NB4 (cell line): ENCODE data around the gene MOB3C.

Experiments
- DNase-seq: peaks from one replicate; pipeline ENCODE4 v3.0.0; 2010; ENCODE audit warnings: low read depth
- H3K4me3 ChIP-seq: one replicate; pipeline ENCODE4 v1.5.1; 2011; ENCODE audit warnings: mild to moderate bottlenecking, low read depth, low read length, moderate library complexity
- CTCF ChIP-seq: IDR thresholded peaks from one replicate; pipeline ENCODE4 v1.5.1; 2012; ENCODE audit warnings: low read depth, low read length
- MAX ChIP-seq: IDR thresholded peaks from 2 replicates; pipeline ENCODE4 v1.6.1; 2011; ENCODE audit warnings: low read depth, low read length
- MYC ChIP-seq: IDR thresholded peaks from 2 replicates; pipeline ENCODE4 v1.6.1; 2011; ENCODE audit warnings: low read depth, low read length
- POLR2A ChIP-seq: IDR thresholded peaks from 2 replicates; pipeline ENCODE4 v1.6.1; 2011; ENCODE audit warnings: mild to moderate bottlenecking; ENCODE audit not compliant: insufficient read length; ENCODE audit errors: extremely low read depth

Gene MOB3C

GRCh38 chr1:46630719-46631118, 14.1 kb upstream of the MOB3C start:
- no peak for DNase-seq
- TF ChIP-seq POLR2A = no peak
- TF ChIP-seq CTCF = no peak
- no peak for TF ChIP-seq MYC
- no peak for TF ChIP-seq MAX
- H3K4me3 ChIP-seq = no peak overlapping the region

GRCh38 chr1:46623743-46624644, 7.4 kb upstream of the MOB3C start:
- DNase-seq = no peak
- TF ChIP-seq CTCF (no peak), POLR2A (no peak), MAX (no peak), MYC (no peak)
- no peak overlapping the region for H3K4me3 ChIP-seq

- DNase-seq = peak; percentile 25
- no peak overlapping the region for H3K4me3 ChIP-seq
These were observed 5.7 kb upstream of the MOB3C start for GRCh38 chr1:46622344-46622743.

GRCh38 chr1:46621930-46622329, 5.3 kb upstream of the MOB3C start:
- no peak for DNase-seq
- no peak overlapping the region for H3K4me3 ChIP-seq
- TF ChIP-seq MYC = no peak
- TF ChIP-seq CTCF = no peak
- TF ChIP-seq POLR2A = no peak
- TF ChIP-seq MAX = no peak

More at GRCh38 chr1:46622344-46622743, 5.7 kb upstream of the MOB3C start:
- TF ChIP-seq MYC (no peak), MAX (no peak), POLR2A (no peak), CTCF (peak; percentile 29)

GRCh38 chr1:46619656-46620258, 3.1 kb upstream of the MOB3C start:
- no peak overlapping the region for H3K4me3 ChIP-seq
- TF ChIP-seq CTCF = no peak
- no peak for TF ChIP-seq MAX
- TF ChIP-seq MYC = no peak
- no peak for TF ChIP-seq POLR2A
- DNase-seq = no peak
